Activated T-helper 1 cell treated with anti-CD3 and anti-CD28 coated beads, Interleukin-2, amount 50 U/mL, for 16 hours (primary cell): ENCODE measurements around the gene VENTX.

Source experiments
- DNase-seq, 2 donors: peaks; one replicate each; pipeline ENCODE4 v3.0.0-alpha.2; 2020; ENCODE audit warnings: low read depth in 1 of 2, low spot score in 1 of 2

The VENTX gene

GRCh38 chr10:133201948-133202725 is 35.5 kb upstream of the VENTX start:
- no peak for DNase-seq

DNA sequence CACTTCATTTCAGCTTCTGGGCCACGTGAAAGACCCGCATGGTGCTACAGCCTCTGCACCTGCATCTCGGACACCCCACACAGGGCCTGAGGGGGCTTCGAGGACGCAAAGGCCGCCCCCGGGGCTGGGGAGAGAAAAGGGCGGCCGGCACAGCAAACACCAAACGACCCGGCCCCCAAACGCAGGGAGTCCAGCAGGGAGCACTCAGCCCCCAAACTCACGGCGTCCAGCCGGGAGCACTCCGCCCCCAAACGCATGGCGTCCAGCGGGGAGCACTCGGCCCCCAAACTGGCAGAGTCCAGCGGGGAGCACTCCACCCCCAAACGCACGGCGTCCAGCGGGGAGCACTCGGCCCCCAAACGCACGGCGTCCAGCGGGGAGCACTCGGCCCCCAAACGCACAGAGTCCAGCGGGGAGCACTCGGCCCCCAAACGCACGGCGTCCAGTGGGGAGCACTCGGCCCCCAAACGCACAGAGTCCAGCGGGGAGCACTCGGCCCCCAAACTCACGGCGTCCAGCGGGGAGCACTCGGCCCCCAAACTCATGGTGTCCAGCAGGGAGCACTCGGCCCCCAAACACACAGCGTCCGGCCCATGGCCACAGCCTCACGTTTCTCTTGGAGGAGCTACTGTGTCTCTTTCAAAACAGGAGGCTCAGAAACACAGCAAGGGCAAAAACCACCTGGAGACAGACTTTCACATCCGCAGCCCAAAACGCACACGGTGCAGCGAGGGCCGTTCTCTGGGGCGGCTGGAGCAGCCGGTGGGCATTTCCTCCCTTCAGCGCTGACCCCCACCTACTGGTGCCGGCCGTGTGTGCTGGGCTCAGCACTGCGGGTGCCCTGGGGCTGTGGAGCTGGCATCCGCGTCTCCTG is 34.6 kb upstream of the VENTX start:
- no peak for DNase-seq

GRCh38 chr10:133203652-133204195 is 33.9 kb upstream of the VENTX start:
- DNase-seq: no peak

GRCh38 chr10:133204226-133205015 is 33.2 kb upstream of the VENTX start:
- no peak for DNase-seq

GRCh38 chr10:133205146-133205545 is 32.5 kb upstream of the VENTX start:
- no peak for DNase-seq

GRCh38 chr10:133206356-133207040 is 31.2 kb upstream of the VENTX start:
- DNase-seq: no peak

DNA sequence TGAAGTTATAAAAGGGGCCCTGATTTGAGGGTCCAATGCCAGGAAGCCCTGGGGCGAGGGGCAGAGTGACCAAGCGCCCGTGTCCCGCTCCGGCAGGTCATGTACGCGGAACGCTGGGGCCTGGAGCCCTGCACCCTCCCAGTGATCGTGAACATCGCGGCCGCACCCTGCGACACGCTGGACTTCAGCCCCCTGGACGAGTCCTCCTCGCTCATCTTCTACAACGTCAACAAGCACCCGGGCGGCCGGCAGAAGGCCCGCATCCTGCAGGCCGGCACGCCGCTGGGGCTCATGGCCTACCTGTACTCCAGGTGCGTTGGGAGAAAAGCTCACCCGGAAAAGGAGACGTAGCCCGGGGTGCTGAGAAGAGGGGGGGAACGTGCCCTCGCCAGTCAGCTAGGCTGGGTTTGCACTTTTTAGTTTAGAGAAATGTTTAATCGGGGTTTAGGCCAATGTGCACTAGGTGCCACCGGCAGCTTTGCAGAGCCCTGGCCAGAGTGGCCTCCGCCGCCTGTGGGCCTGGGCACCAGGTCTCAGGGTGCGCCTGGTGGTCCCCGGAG is 30.5 kb upstream of the VENTX start:
- no peak for DNase-seq

DNA sequence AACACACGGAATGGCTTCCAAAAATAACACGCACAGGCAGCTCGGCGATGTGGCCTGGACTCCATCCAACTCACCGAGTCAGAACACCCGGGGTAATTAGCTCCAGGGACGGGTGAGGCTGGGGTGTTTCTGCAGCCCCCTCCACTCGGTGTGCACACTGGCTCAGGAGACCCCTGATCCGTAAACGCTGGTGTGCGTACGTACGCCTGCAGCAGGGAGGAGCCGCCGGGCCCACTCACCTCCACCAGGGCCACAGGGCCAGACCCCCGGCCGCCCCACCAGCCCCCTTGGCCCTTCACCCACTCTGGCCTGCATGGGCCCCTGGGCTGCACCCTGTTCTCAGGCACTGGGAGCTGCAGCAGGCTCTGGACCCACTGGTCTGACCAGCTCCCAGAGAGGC is 30.0 kb upstream of the VENTX start:
- no peak for DNase-seq

DNA sequence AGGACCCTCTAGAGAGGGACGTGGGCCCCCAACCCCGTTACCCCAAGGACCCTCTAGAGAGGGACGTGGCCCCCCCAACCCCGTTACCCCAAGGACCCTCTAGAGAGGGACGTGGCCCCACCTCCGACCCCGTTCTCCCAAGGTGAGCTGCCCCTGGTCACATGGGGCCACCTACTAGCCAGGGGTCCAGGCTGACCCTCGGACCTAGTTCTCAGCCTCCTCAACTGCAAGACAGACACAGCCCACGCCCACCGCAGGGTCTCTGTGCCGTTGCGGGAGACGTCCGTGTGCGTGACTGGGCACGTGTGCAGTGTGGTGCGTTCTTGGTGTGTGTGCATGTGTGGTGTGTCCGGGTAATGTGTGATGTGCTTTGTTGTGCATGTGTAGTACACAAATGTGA is 29.2 kb upstream of the VENTX start:
- DNase-seq: no peak

- no peak for DNase-seq
Measured at GRCh38 chr10:133209117-133209516, 28.5 kb upstream of the VENTX start.

DNA sequence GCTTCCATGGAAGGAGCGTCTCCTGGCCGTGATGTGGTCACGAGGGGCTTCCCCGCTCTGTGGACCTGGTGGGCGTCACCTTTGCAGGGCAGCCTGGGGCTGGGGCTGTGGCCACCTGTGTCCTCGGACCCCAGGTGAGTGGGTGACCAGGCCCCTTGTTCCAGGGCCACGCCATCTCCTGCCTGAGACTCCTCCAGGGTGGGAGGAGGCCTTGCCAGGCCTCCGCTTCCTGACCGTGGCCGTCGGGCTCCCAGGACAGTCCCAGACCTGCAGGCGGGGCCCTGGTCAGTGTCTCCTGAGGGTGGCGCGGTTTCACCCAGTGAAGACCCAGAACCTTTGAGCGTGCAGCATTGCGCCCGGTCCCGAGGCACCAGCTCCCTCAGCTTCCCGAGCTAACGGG is 28.0 kb upstream of the VENTX start:
- DNase-seq: no peak

- DNase-seq: no peak
Measured at GRCh38 chr10:133210398-133211140, 27.1 kb upstream of the VENTX start.

DNA sequence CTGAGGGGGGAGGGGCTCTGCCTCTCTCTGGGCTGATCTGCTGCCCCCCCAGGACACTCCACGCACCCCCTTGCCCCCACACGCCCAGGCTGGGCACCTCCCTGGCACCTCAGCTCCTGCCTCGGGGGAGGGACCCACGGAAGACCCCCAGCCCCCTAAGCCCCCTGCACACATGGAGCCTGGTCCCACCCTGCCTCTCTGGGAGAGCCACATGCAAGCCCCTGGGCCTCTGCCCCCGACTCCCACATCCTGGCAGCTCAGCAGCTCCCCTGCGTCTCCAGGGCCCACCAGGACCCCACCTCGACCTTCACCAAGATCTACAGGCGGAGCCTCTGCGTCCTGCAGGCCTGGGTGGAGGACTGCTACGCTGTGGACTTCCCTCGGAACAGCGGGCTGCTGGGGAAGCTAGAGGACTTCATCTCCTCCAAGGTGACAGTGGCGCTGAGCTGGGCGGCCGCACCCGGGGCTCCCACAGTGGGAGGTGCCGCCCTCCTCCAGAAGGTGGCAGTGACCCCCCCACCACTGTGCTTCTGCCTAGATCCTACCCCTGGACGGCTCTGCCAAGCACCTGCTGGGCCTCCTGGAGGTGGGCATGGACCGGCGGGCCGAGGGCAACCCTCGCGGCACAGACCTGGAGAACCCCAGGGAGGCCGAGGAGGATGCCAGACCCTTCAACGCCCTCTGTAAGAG is 26.4 kb upstream of the VENTX start:
- DNase-seq: no peak

GRCh38 chr10:133211959-133212852 is 25.4 kb upstream of the VENTX start:
- no peak for DNase-seq

- DNase-seq: no peak
Measured at GRCh38 chr10:133212853-133213494, 24.7 kb upstream of the VENTX start.

DNA sequence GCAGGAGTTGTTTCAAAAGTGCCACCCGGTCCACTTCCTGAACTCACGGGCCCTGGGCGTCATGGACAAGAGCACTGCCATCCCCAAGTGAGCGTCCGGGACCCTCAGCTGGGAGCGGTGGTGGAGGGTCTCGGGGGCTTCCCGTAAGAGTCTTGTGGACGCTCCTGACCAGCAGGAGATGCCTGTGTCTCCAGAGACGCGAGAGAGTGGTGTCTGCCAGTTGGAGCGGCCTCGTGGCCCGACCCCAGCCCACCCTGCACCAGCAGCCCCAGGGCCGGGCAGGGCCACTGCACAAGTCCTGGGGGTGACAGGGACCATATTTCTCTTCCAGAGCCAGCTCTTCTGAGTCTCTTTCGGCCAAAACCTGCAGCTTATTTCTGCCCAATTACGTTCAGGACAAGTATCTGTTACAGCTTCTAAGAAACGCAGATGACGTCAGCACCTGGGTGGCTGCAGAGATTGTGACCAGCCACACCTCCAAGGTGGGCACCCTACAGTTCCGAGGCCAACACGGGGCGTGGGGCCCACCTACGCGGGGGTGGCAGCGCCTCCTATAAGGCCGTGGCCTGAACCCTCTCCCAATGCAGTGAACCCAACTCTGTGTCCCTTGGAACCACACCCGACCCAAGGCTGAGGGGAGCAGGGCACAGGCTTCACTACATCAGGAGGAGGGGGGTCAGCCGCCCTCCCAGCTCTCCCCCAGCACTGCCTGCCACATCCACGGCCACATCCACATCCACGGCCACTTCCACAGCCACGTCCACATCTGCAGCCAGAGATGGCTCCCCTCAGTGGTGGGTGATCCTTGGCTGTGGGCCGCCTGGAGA is 23.8 kb upstream of the VENTX start:
- DNase-seq: no peak
